ENCODE data around the gene IL17RC. TPM values are rescaled to one million over a fixed set of nuclear protein-coding genes. Genes with fewer than 3 reads are reported as not detected.
A peak's percentile ranks its signal among the peaks of the same experiment; 100 is the strongest.

The IL17RC gene
- total and polyA plus RNA-seq, 2 of the 4 experiments (the other 2 are of a cell fraction), result 20.8 to 28.3 TPM

GRCh38 chr3:9955067-9955502 lies 38.2 kb downstream of the IL17RC start:
- dilution Hi-C loops (cut with HindIII; ENCODE audit: low sequenced_read_pairs, unreplicated experiment), result no loop called here
- H3K9me3 ChIP-seq (ENCODE audit: control insufficient read depth, insufficient read depth, low read length), result no peaks in the 10 kb centered on the region
- WGBS, 2 experiments (ENCODE audit: extremely low coverage in 2 of 2, insufficient read length in 1 of 2), result 7% methylated on average over 3 of the region's 12 CpGs; no CpG with 5 or more reads in 1 of the 2 experiments
- no TSS peak for BruUV-seq (replicated peaks)
- intact Hi-C loops (cut with micrococcal nuclease), result no loop called here
- no peak overlapping the region for H3K18ac ChIP-seq (ENCODE audit: low read depth, low read length)
- no peak overlapping the region for H2AK9ac ChIP-seq (replicated peaks; ENCODE audit: low read depth, low read length, poor library complexity)
- H4K20me1 ChIP-seq (ENCODE audit: insufficient read depth, low read length), result no peaks in the 10 kb centered on the region
- no peak overlapping the region for H4K5ac ChIP-seq (ENCODE audit: low read depth, low read length)
- ChIA-PET CTCF (interaction anchor here (1.0 kb wide), 1 partner anchor 9 kb away, joined by 4 read pairs; no protein-coding TSS in a partner anchor), POLR2A (ENCODE audit: unreplicated experiment) (no interaction called here)
- peak; percentile 40 for DNase-seq
- no peaks in the 10 kb centered on the region for H3K27me3 ChIP-seq (ENCODE audit: control insufficient read depth, insufficient read depth, low read length)
- no peak overlapping the region; the same call in 1 of the 2 replicates for H3K4ac ChIP-seq (ENCODE audit: low read depth, low read length)
- no peak overlapping the region for H3K4me2 ChIP-seq (ENCODE audit: low read depth, low read length)
- ATAC-seq (ENCODE audit: low read depth), result no peak
- H3K9me1 ChIP-seq (ENCODE audit: insufficient read depth, low read length), result peaks cover 9% of the 10 kb centered on the region
- H2BK20ac ChIP-seq (ENCODE audit: low read depth, low read length), result no peak overlapping the region
- H3K36me3 ChIP-seq (ENCODE audit: control insufficient read depth, insufficient read depth, low read length), result no peaks in the 10 kb centered on the region
- 0 out of 2 replicates have a peak overlapping the region, but pooled peaks have one; percentile 33 for H3K14ac ChIP-seq (replicated peaks; ENCODE audit: low read depth, low read length)
- no peak overlapping the region for H2AK5ac ChIP-seq (ENCODE audit: low read depth, low read length)
- in situ Hi-C loops (cut with MboI; ENCODE audit: low sequenced_read_pairs), result no loop called here
- no peak overlapping the region for H3K27ac ChIP-seq (ENCODE audit: insufficient read depth, low read length)
- TF ChIP-seq BHLHE40 (IDR thresholded peaks at IDR 0.05; ENCODE audit: low read depth, low read length) (no peak), RFX5 (IDR thresholded peaks at IDR 0.05; ENCODE audit: low read depth, low read length) (no peak), SMC3 (IDR thresholded peaks at IDR 0.05; ENCODE audit: low read depth, low read length) (no peak), CTCF (conservative IDR thresholded peaks at IDR 0.05; ENCODE audit: low read depth, low read length) (no peak), MAZ (IDR thresholded peaks at IDR 0.05; ENCODE audit: borderline replicate concordance, low read depth, low read length) (no peak), MAFK (IDR thresholded peaks at IDR 0.05; ENCODE audit: low read depth, low read length) (no peak), ELK1 (IDR thresholded peaks at IDR 0.05; ENCODE audit: borderline replicate concordance, low read depth, low read length) (no peak), NFE2L2 (IDR thresholded peaks at IDR 0.05; ENCODE audit: low read depth, low read length) (no peak), RCOR1 (IDR thresholded peaks at IDR 0.05; ENCODE audit: insufficient replicate concordance, low read length) (no peak), CEBPB (IDR thresholded peaks at IDR 0.05; ENCODE audit: low read depth, low read length) (no peak), FOS (IDR thresholded peaks at IDR 0.05; ENCODE audit: low read depth, low read length) (no peak), USF2 (IDR thresholded peaks at IDR 0.05; ENCODE audit: low read depth, low read length) (no peak), RAD21 (IDR thresholded peaks at IDR 0.05; ENCODE audit: low read length) (no peak), MXI1 (IDR thresholded peaks at IDR 0.05; ENCODE audit: borderline replicate concordance, low read depth, low read length) (no peak)
- no peak overlapping the region for H2BK5ac ChIP-seq (ENCODE audit: low read depth, low read length, poor library complexity, severe bottlenecking)
- no peak overlapping the region for H3K9ac ChIP-seq (ENCODE audit: low read depth, low read length)
- peaks cover 9% of the 10 kb centered on the region for H3K4me1 ChIP-seq (ENCODE audit: control insufficient read depth, insufficient read depth, low read length)
- no peak overlapping the region for H4K91ac ChIP-seq (ENCODE audit: insufficient read depth, low read depth, low read length)
- no peak overlapping the region for H2AFZ ChIP-seq (replicated peaks; ENCODE audit: low read length, poor library complexity)
- H2BK15ac ChIP-seq (ENCODE audit: low read depth, low read length), result no peak overlapping the region
- no peak overlapping the region for H3K56ac ChIP-seq (ENCODE audit: extremely low read depth, insufficient read depth, low read length)
- no peak overlapping the region for H3K23ac ChIP-seq (ENCODE audit: low read depth, low read length)
- no peak overlapping the region for H3K4me3 ChIP-seq (ENCODE audit: insufficient read depth, low read depth, low read length)
- no peak overlapping the region for H2BK120ac ChIP-seq (ENCODE audit: low read depth, low read length)
- no peaks in the 10 kb centered on the region for H3K79me1 ChIP-seq (ENCODE audit: low read depth in 1 of 2, low read length in 2 of 2)
- no peak overlapping the region for H4K8ac ChIP-seq (ENCODE audit: low read depth in 2 of 2, low read length in 2 of 2)
